GM21576 (cell line): ENCODE measurements around the gene PGLYRP1.

Experiments used
- ATAC-seq: cut with Tn5 transposase; IDR thresholded peaks from one replicate; pipeline ENCODE4 v1.9.1; 2021; ENCODE audit warnings: mild to moderate bottlenecking, moderate library complexity; ENCODE audit not compliant: unreplicated experiment

The PGLYRP1 gene, protein sequence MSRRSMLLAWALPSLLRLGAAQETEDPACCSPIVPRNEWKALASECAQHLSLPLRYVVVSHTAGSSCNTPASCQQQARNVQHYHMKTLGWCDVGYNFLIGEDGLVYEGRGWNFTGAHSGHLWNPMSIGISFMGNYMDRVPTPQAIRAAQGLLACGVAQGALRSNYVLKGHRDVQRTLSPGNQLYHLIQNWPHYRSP

DNA sequence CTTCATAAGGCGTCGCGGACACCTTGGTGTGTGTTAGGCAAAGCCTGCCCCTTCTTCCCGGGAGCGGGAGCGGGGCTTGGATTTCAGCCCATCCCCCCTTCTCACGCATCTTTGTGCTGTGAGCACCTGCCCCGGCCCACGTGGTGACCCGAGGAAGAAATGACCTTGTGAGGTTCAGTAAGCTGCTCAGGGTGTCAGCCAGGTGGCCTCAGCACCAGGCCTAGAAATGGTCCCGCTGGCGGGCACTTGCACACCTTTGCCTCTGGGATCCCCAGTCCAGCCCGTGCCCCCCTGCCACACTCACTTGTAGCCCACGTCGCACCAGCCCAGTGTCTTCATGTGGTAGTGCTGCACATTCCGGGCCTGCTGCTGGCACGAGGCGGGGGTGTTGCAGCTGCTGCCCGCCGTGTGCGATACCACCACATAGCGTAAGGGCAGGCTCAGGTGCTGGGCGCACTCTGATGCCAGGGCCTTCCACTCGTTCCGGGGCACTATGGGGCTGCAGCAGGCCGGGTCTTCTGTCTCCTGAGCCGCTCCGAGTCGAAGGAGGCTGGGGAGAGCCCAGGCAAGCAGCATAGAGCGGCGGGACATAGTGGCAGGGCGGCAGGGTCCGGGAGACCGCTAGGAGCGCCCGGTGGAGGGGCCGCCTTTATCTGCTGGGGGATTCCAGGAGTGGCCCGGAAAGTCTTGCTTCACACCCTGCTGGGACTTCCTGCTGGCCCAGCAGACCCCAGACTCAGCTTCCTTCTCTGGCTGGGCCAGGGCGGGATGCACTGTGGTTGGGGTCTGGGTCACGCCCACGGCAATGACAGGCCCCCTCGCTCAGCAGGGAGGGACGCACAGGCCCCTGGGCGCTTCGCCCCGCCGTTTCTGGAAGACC lies at the start of gene PGLYRP1:
TSS of gene PGLYRP1 (minus strand) at position 623 of the 880 bp plus-strand sequence. CDS start at position 591, 32 bp downstream.
- ATAC-seq: no peak

DNA sequence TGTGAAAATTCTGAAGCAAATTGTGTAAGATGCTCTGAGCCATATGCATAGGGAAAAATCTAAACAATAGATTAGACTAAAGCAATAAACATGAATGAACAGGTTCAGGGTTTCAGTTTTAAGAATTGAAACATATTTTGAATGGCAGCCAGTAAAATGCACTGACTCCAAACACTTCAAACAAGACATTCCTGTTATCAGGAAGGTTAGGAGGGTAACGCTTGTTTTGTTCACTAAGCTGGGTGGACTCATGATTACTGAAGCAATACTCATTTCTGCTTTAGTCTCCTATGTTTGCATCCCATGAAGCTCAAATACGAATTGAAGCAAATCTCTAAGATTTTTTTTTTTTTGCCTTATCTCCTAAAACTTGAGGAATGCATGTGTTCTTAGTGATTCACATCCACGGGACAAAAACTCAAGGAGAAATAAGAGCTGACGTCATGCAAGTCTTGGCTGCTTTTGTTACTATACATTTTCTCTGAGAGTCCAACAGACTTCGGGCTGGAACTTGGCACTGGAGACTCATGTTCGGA lies 47.0 kb upstream of the PGLYRP1 start:
- no peak for ATAC-seq

DNA sequence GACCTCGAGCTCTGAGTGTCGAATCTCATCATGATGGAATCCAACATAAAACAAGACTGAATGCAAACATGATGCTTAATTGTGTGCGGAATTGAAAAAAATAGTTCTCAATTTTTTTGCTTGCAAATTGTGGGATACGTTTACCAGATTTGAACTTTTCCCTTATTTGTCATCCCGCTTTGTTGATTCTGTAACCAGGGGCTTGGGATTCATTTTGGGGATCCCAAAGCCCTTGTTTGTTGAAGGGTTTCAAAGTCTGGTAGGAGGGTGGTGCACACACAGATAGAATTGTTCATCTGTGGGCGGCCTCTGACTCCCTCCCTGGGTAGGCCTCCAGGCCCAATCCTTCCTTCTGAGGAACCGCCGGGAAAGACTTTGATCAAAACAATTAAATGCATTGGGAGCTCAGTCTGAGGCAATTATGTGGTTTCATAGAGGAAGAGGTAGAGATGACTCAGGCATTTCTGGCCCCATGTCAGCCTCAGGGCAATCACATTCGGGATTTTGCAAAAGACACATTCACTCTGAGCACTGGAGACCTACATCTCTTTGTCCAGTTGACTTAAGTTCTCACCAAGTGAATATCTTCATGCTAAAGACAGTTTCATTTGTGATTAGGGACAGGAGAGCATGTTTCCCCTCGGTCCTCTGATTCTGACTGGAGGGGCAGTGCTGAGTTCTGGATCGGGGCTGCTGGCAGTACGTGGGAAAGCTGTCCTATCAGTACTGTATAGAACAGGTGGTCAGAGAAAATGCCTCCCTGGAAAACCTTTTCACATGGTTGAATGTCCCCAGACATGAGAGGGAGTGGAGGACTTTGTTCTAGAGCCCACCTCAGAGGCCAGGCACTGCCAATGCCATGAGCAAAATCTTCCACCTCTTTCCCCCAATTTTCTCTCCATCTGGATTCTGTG lies 45.7 kb upstream of the PGLYRP1 start:
- ATAC-seq: no peak

DNA sequence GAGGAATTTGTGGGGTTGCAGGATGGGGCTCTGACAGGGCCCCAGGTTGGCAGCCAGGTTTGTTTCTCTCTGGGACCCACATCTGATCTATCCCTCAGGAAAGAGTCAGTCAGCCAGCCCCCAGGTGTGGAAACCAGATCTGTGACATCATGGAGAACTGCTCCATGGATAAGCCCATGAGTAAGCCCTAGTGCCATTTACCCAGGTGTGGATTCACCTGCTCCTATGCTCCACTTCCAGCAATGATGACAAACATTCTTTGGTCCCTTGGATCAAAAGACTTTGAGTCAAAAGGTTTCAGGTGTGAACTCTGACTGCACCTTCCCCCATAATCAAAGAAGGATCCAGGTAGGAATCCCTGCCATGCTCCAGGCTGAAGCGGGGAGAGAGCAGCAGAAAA lies 44.8 kb upstream of the PGLYRP1 start:
- no peak for ATAC-seq

DNA sequence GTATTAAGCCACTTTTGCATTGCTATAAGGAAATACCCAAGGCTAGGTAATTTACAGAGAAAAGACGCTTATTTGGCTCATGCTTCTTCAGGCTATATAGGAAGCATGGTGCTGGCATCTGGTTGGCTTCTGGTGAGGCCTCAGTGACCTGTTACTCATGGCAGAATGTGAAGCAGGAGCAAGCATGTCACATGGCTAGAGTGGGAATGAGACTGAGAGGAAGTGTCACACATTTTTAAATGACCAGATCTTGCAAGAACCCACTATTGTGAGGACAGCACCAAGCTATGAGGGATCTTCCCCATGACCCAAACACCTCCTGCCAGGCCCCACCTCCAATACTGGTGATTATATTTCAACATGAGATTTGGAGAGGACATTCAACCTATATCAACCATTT lies 43.6 kb upstream of the PGLYRP1 start:
- ATAC-seq: no peak

DNA sequence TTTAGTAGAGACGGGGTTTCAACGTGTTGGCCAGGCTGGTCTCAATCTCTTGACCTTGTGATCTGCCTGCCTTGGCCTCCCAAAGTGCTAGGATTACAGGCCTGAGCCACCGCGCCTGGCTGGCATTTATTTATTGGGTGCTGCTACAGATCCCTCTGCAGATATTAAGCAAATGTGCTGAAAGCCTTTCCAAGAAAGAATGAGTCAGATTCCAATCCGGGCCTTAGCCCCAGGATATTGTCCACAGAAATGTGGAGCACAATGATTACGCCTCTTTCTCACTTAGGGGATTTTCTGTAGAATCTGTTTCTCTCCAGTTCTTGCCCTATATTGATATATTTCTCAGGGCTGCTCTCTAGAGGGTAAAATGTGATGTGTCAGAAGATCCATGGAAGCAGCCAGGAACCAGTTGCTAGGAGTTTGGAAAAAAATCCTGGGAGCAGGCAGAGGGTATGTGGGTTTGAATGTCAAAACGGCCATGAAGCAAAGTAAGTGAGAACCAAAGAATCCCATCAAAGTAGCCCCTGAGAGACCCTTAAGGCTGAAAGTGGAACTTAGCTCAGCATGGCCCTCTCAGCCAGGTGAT lies 42.7 kb upstream of the PGLYRP1 start:
- no peak for ATAC-seq

DNA sequence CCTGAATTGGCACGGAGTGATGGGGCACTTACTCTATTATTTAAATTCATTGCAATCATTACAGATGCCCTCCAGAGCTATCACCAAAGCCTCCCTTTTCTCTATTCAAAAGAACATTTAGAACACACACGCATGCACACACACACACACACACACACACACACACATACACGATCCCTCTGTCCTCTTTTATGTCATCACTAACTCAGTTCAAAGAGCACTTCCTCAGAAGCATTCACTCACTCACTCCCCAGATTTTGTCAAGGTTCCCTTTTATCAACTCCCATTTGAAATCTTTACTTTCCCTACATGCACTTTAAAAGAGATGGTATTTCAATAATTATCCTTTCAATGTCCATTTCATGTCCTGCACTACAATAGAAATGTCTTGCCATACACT lies 40.3 kb upstream of the PGLYRP1 start:
- ATAC-seq: no peak

DNA sequence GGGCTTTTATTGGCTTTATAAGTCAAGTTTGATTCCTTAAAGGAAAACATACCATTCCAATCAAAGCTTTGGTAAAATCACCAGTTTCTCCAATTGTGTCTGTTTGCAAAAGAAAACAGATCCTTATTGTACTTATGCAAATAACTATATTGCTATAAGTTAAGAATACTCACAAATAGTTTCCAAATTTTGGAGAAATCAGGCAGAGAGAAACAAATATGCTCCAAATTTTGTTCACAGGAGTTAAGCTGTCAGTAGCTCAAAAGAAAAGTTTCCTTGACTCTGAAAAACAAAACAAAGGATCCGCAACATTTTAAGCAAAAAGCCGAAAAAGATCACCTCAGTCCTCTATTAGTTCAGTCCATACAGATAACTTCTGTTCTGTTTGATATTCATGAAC lies 37.2 kb upstream of the PGLYRP1 start:
- ATAC-seq: no peak

DNA sequence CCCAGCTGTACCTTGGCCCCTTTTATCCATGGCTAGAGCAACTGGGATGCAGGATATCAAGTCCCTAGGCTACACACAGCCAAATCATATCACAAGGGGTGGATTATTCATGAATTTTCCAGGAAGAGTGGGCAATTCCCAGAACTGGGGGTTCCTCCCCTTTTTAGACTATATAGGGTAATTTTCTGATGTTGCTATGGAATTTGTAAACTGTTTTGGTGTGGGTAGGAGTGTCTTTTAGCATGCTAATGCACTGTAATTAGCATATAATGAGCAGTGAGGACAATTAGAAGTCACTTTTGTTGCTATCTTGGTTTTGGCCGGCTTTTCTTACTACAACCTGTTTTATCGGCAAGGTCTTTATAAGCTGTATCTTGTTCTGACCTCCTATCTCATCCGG lies 35.9 kb upstream of the PGLYRP1 start:
- no peak for ATAC-seq

DNA sequence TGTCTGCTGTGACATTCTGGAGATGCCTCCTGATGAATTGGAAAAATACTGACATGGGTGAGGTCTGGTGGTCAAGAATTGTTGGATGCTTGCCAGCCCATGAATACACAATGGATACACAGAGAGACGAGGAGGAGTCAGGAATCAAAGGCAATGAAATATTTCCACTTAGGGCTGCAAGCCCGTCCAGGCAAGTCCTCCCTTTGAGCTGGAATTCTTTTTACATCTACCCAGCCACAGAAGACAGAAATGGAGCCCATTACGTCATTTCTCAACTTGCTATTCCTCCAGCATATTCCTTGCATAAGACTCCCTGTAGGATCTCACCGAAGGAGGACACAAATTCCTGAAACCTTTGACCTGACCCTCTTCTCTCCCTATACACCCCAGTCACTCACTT lies 33.7 kb upstream of the PGLYRP1 start:
- ATAC-seq: no peak

DNA sequence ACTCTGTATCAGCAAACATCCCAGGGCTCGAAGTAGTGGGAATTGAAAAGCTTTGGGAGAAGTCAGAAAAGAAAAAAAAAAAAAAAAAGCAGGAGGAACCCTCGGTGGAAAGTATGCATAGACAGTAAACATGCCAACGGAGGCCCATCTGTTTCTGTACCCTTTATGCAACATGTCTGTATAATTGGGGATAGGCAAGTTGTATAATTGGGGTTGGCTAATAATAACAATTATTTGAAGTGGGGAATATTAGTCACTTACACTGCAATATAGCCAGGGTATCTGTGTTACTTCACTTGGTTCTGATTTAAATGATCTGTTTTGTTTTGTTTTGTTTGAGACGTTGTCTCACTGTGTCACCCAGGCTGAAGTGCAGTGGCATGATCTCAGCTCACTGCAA lies 30.0 kb upstream of the PGLYRP1 start:
- no peak for ATAC-seq

DNA sequence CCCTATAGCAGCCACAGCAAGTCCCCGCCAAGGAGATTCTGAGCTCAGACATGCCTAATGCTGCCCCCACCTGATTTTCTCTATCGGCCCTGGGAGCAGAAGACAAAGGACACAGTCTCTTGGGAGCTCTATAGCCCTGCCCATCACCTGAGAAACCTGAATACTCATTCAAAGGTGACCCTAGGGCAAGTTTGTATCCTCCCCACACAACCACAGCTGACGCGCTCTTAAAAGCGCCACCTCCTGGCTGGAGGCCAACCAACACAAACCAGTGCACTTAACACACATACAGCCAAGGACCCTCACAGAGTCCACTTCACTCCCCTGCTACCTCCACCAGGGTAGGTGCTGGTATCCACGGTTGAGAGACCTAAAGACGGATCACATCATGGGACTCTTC lies 26.7 kb upstream of the PGLYRP1 start:
- no peak for ATAC-seq

DNA sequence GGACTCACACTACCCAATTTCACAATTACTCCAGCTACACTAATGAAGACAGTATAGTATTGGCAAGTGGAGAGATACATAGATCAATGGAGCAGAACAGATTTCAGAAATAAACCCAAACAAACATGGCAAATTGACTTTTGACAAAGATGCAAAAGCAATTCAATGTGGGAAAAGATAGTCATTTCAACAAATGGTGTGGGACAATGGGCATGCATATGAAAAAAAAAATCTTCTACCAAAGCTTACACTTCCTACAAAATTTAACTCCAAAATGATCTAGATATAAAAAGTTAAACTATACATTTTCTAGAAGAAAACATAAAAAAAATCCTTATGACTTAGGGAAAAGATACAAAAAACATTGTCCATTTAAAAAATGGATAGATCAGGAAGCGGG lies 20.7 kb upstream of the PGLYRP1 start:
- ATAC-seq: no peak

DNA sequence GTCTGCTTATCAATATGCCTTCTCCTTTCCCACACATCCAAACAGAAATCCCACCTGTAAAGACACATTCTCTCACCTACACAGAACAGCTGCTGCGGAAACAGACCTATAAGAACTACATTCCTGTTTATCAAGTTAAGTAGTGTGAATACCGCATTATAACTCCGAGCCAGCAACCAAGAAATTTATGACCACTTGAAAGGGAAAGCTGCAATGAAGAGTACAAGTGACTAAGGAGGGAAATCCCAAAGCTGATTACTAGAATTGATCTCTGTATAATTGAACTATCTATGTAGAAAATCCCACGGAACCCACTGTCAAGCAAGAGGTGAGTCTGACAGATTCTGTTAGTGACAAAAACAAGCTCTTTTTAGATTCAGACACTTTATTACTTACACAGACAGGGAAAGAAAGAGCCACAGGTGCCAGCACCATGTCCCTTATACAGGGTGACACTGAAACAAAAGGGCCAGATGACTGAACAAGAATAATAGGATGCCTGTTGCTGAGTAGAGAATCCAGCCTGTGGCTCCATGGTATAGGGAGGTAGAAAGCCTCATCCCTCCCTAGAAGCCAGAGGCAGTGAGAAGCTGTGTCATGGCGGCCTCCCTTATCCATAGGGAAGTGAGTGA lies 19.5 kb upstream of the PGLYRP1 start:
- ATAC-seq: no peak

DNA sequence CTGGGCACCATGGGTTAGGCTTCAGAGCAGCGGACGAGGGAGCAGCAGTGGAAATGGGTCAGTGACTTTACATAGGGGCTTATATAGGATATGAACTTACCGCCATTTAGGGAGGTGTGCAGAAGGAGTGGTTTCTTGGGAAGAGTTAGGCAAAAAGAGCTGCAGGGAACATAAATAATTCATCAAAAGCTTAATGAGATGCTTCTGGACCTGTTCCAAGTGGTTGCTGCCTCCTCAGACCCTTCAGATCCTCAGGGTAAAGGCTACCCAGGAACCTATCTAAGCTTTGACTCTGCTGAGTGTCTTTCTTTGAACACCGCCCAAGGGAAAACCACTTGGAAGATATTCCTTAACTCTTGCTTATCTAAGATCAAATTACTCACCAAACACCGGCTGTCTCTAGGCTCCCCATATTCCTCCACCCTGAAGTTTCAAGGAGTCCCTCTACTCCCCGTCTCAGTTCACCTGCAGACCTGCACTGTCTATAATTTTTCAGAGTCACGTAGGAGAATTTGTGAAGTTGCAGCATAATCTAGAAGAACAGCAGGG lies 18.2 kb upstream of the PGLYRP1 start, which contains the start of gene IGFL4:
TSS of gene IGFL4 (minus strand) at position 51 of the 549 bp plus-strand sequence. CDS start at position 11, 40 bp downstream.
- ATAC-seq: no peak

DNA sequence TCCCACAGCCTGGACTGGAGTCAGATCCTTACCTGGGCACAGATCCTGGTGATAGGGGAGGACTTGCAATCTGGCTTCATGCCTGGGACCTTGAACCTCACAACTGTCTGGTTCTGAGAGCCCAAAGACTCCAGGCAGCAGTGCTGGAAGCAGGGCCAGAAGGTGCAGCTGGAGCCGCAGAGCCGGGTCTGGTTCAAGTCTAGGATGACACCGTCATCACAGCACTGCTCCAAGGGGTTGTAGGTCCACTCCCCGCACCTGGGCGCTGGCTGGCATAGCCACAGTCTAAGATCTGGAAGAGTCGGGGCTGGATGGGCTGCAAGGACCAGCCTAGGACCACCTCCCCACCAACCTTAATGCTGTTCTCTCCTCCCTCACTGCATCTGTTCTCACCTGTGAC lies 17.3 kb upstream of the PGLYRP1 start:
- ATAC-seq: no peak

DNA sequence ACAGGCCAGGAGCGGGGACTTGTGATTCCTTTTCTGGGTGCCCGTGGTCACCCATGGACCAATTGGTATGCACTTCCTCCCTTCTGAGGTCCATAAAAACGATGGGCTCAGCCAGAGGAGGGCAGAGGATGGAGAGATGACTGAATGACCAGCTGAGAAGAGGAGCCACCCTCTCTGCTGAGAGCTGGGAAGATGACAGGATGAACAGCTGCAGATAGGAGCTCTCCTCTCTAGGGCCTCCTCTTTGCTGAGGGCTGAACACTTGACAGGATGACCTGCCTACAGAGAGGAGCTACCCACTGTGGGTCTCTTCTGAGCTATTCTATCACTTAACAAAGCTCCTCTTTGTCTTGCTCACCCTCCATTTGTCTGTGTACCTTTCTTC lies 13.9 kb upstream of the PGLYRP1 start:
- no peak for ATAC-seq

DNA sequence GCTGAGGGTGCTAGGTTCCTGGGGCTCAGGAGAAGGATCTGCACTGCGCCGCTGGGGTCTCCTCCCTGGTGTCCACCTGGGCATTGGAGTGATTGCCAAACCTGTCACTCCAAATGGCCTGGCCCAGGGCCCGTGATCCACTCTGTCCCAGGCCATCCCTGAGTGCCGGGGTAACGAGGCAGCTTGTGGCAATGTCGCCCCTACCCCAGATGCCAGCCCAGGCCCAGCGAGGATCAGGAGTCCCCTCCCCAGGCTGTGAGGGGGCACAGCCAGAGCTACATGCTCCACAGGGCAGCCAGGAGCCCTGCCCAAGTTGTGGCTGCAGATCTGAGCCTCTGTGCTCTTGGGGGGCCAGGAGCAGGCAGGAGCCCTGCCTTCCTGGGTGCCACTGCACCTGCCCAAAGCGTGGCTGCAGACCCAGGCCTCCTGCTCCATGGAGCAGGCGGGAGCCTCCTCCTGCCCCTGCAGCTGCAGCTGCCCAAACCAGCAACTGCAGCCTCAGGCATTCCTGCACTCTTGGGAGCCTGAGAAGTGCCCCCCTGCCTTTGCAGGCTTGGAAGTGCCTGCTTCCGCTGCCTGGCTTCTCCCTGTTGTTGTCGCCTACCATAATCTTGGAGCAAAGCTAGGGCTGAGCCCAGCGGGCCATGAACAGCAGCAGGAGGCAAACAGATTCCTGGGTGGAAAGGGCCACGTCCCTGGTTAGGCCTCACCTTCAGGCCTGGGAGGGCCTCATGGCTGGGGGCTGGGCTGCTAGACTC lies 13.3 kb upstream of the PGLYRP1 start:
- no peak for ATAC-seq

DNA sequence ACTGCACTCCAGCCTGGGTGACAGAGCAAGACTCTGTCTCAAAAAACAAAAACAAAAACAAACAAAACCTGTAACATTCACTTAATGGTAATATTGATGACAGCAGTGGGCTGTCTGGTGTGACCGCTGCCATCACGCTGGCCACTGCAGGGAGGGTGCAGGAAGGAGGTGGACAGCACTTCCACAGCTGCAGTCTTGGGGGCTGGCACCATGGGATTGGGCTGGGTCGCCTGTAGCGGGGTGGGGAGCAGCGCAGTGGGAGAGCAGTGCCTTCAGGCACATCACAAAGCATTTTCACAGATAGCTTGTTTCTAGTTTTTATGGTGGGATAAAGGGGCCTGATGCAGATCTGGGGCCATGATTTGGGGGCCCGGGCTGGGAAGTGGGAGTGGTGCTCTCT lies 12.7 kb upstream of the PGLYRP1 start:
- ATAC-seq: no peak
